PC-9 (cell line): ENCODE results near the gene BICRAL. TPM values are rescaled to one million over a fixed set of nuclear protein-coding genes. Genes with fewer than 3 reads are reported as not detected.

Experiments
- BruUV-seq: library from RNA; stranded (reverse); fragments of 400-500 nt; replicated peaks from 2 replicates; lab custom pipeline; 2021; lab: Mats Ljungman, UMichigan
- CTCF ChIA-PET: fragments of 300-600 bp; sonication (Branson Sonifier 250); formaldehyde crosslinking; loops from one replicate; lab custom pipeline; 2022; ENCODE audit warnings: antibody characterized with exemption; lab: Charles Lee
- POLR2A ChIA-PET: fragments of 300-600 bp; sonication (Branson Sonifier 250); formaldehyde crosslinking; loops from one replicate; lab custom pipeline; 2022; ENCODE audit warnings: antibody characterized with exemption; ENCODE audit not compliant: unreplicated experiment; lab: Charles Lee
- DNase-seq, 2 experiments: peaks; one replicate each; pipeline versions ENCODE4 v3.0.0 to v3.0.0-alpha.2; 2015 to 2022; ENCODE audit warnings: mixed read lengths in 1 of 2
- H2AFZ ChIP-seq: fragments of 200-600 bp; sonication (generic); 2 replicates; pipeline ENCODE4 v1.8.1; 2017; ENCODE audit warnings: antibody characterized with exemption
- H3F3A ChIP-seq: fragments of 200-600 bp; sonication (generic); 2 replicates; pipeline ENCODE4 v1.8.1; 2017; ENCODE audit warnings: antibody characterized with exemption, mild to moderate bottlenecking, low read depth; ENCODE audit not compliant: insufficient read depth
- H3K27ac ChIP-seq: fragments of 200-600 bp; sonication (generic); 2 replicates; pipeline ENCODE4 v1.6.1; 2016; ENCODE audit warnings: mixed run types
- H3K27me3 ChIP-seq: fragments of 200-600 bp; sonication (generic); 2 replicates; pipeline ENCODE4 v1.6.1; 2016; ENCODE audit warnings: low read depth, mixed run types; ENCODE audit not compliant: insufficient read depth
- H3K36me3 ChIP-seq: fragments of 200-600 bp; sonication (generic); 2 replicates; pipeline ENCODE4 v1.6.1; 2016; ENCODE audit warnings: low read depth, mixed run types
- H3K4me1 ChIP-seq: fragments of 200-600 bp; sonication (generic); replicated peaks from 2 replicates; pipeline ENCODE4 v1.6.1; 2016; ENCODE audit warnings: mixed run types; ENCODE audit not compliant: insufficient read depth
- H3K4me2 ChIP-seq: fragments of 200-600 bp; sonication (generic); 2 replicates; pipeline ENCODE4 v1.6.1; 2017; ENCODE audit warnings: mixed run types
- H3K4me3 ChIP-seq: fragments of 200-600 bp; sonication (generic); 2 replicates; pipeline ENCODE4 v1.6.1; 2016; ENCODE audit warnings: mixed run types
- H3K79me2 ChIP-seq: fragments of 200-600 bp; sonication (generic); 2 replicates; pipeline ENCODE4 v1.6.1; 2017; ENCODE audit warnings: low read depth, mixed run types
- H3K9me2 ChIP-seq: fragments of 200-600 bp; sonication (generic); 2 replicates; pipeline ENCODE4 v1.8.1; 2017; ENCODE audit warnings: mild to moderate bottlenecking; ENCODE audit not compliant: insufficient read depth
- H3K9me3 ChIP-seq: fragments of 200-600 bp; sonication (generic); 2 replicates; pipeline ENCODE4 v1.8.1; 2016; ENCODE audit warnings: low read depth; ENCODE audit not compliant: insufficient read depth
- H4K20me1 ChIP-seq: fragments of 200-600 bp; sonication (generic); 2 replicates; pipeline ENCODE4 v1.8.1; 2017; ENCODE audit not compliant: insufficient read depth
- EZH2 ChIP-seq: fragments of 200-600 bp; sonication (generic); IDR thresholded peaks from 2 replicates; pipeline ENCODE4 v1.8.0; 2017; ENCODE audit warnings: antibody characterized with exemption, low read depth
- intact Hi-C: fragments of 100-400 bp; cut with micrococcal nuclease; formaldehyde crosslinking; loops from one replicate; pipeline ENCODE4 v1.10.0; 2022; ENCODE audit not compliant: unreplicated experiment
- total RNA-seq: library from RNA; stranded (reverse); gene quantifications from 2 replicates; pipeline ENCODE4 v1.2.3, GENCODE V29; 2021
- TF ChIP-seq, protein P1 (sequence below): fragments of 200-600 bp; sonication (generic); conservative IDR thresholded peaks from 2 replicates; pipeline ENCODE4 v1.6.1; 2017; ENCODE audit warnings: mixed run types, antibody characterized with exemption, mild to moderate bottlenecking, moderate library complexity

Gene BICRAL
- total RNA-seq, 1 experiment from 2014 or later: 12.9 TPM

- POLR2A ChIA-PET: interaction anchor here (0.6 kb wide), 1 partner anchor 39 kb away, joined by 10 read pairs; no protein-coding TSS in a partner anchor
- no peak overlapping the region for H3K4me2 ChIP-seq
- no TSS peak for BruUV-seq
- peaks cover 19% of the 10 kb centered on the region for H3K4me1 ChIP-seq
- CTCF ChIA-PET: no interaction called here
- H3K27me3 ChIP-seq: no peaks in the 10 kb centered on the region
- H3K79me2 ChIP-seq: no peaks in the 10 kb centered on the region
- no peak overlapping the region for H3K4me3 ChIP-seq
- TF ChIP-seq, protein P1, sequence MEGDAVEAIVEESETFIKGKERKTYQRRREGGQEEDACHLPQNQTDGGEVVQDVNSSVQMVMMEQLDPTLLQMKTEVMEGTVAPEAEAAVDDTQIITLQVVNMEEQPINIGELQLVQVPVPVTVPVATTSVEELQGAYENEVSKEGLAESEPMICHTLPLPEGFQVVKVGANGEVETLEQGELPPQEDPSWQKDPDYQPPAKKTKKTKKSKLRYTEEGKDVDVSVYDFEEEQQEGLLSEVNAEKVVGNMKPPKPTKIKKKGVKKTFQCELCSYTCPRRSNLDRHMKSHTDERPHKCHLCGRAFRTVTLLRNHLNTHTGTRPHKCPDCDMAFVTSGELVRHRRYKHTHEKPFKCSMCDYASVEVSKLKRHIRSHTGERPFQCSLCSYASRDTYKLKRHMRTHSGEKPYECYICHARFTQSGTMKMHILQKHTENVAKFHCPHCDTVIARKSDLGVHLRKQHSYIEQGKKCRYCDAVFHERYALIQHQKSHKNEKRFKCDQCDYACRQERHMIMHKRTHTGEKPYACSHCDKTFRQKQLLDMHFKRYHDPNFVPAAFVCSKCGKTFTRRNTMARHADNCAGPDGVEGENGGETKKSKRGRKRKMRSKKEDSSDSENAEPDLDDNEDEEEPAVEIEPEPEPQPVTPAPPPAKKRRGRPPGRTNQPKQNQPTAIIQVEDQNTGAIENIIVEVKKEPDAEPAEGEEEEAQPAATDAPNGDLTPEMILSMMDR: no peak
- no peak for TF ChIP-seq EZH2
- H3F3A ChIP-seq: peaks cover 24% of the 10 kb centered on the region
- no peaks in the 10 kb centered on the region for H3K36me3 ChIP-seq
- intact Hi-C loops: no loop called here
- no peak overlapping the region for H3K27ac ChIP-seq
- no peak overlapping the region for H2AFZ ChIP-seq
- no peak for DNase-seq
- no peaks in the 10 kb centered on the region for H4K20me1 ChIP-seq
- no peaks in the 10 kb centered on the region for H3K9me3 ChIP-seq
- H3K9me2 ChIP-seq: no peaks in the 10 kb centered on the region
These were observed 20.4 kb upstream of the BICRAL start for GRCh38 chr6:42761287-42762067.

- intact Hi-C loops: no loop called here
- H3K4me2 ChIP-seq: no peak overlapping the region
- H3K27me3 ChIP-seq: no peaks in the 10 kb centered on the region
- no peak overlapping the region for H3K27ac ChIP-seq
- no peaks in the 10 kb centered on the region for H4K20me1 ChIP-seq
- H3K4me3 ChIP-seq: no peak overlapping the region
- CTCF ChIA-PET: interaction anchor here (0.7 kb wide), 1 partner anchor 144 kb away, joined by 4 read pairs; no protein-coding TSS in a partner anchor
- H3K79me2 ChIP-seq: no peaks in the 10 kb centered on the region
- H3K4me1 ChIP-seq: peaks cover 21% of the 10 kb centered on the region
- DNase-seq: no peak
- no peaks in the 10 kb centered on the region for H3K36me3 ChIP-seq
- no peaks in the 10 kb centered on the region for H3K9me3 ChIP-seq
- BruUV-seq: no TSS peak
- H3K9me2 ChIP-seq: no peaks in the 10 kb centered on the region
- H2AFZ ChIP-seq: no peak overlapping the region
- peaks cover 34% of the 10 kb centered on the region for H3F3A ChIP-seq
- TF ChIP-seq, protein P1: no peak
- no peak for TF ChIP-seq EZH2
- POLR2A ChIA-PET: no interaction called here
These were observed 19.4 kb upstream of the BICRAL start for GRCh38 chr6:42762426-42762859.

DNA sequence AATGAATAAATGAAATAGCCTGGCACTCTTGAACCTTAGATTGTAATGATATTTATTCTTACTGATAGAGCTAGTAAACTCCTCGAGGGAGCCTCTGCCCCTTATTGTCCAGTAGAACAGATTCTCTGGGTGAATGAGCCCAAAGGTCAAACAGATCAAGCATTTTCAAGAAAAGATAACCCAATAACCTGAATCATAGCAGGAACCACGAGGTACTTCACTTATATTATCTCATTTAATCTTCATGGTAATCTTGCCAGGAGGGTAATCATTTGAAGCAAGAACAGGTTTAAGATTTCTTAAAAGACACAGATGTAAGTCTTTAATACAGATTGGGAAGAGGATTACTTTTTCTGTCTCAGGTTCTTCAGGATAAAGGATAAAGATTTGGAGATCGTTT, 18.9 kb upstream of the BICRAL start:
- H3K27ac ChIP-seq: no peak overlapping the region
- intact Hi-C loops: no loop called here
- H3K27me3 ChIP-seq: no peaks in the 10 kb centered on the region
- H4K20me1 ChIP-seq: no peaks in the 10 kb centered on the region
- H3K4me1 ChIP-seq: peaks cover 21% of the 10 kb centered on the region
- H3K36me3 ChIP-seq: no peaks in the 10 kb centered on the region
- H3K9me2 ChIP-seq: no peaks in the 10 kb centered on the region
- H3K4me3 ChIP-seq: no peak overlapping the region
- H3F3A ChIP-seq: peaks cover 34% of the 10 kb centered on the region
- POLR2A ChIA-PET: no interaction called here
- no peak for DNase-seq
- no peaks in the 10 kb centered on the region for H3K79me2 ChIP-seq
- H3K4me2 ChIP-seq: no peak overlapping the region
- no peaks in the 10 kb centered on the region for H3K9me3 ChIP-seq
- H2AFZ ChIP-seq: no peak overlapping the region
- BruUV-seq: no TSS peak
- no peak for TF ChIP-seq EZH2
- TF ChIP-seq, protein P1: no peak
- CTCF ChIA-PET: interaction anchor here (0.7 kb wide), 1 partner anchor 144 kb away, joined by 4 read pairs; no protein-coding TSS in a partner anchor
